K562 (cell line): ENCODE results near the gene ABLIM2. TPM values are rescaled to one million over a fixed set of nuclear protein-coding genes. Genes with fewer than 3 reads are reported as not detected.

Source experiments
- BCOR ChIP-seq: fragments of 450-650 bp; IDR thresholded peaks from 2 replicates; pipeline ENCODE4 v1.6.1; 2016
- C11orf30 ChIP-seq: fragments of 450-650 bp; IDR thresholded peaks from 2 replicates; pipeline ENCODE4 v1.6.1; 2016; ENCODE audit warnings: low read depth, mild to moderate bottlenecking
- FOXP1 ChIP-seq: sonication (generic); formaldehyde crosslinking; IDR thresholded peaks from 2 replicates; pipeline ENCODE4 v1.8.0; 2022; ENCODE audit warnings: mild to moderate bottlenecking, missing genetic modification reagents
- FUS ChIP-seq: fragments of 200-400 bp; formaldehyde crosslinking; optimal IDR thresholded peaks from 2 replicates; pipeline ENCODE3; 2017; ENCODE audit warnings: low read depth, low read length
- GTF2E2 ChIP-seq: fragments of 200-800 bp; sonication (Bioruptor generic); IDR thresholded peaks from 2 replicates; pipeline ENCODE4 v1.6.1; 2016; ENCODE audit warnings: missing genetic modification characterization, missing compliant biosample characterization
- HDGF ChIP-seq: fragments of 450-650 bp; IDR thresholded peaks from 2 replicates; pipeline ENCODE4 v1.6.1; 2016
- LARP7 ChIP-seq: fragments of 450-650 bp; IDR thresholded peaks from 2 replicates; pipeline ENCODE4 v1.6.1; 2016
- MAFG ChIP-seq: fragments of 450-650 bp; conservative IDR thresholded peaks from 2 replicates; pipeline ENCODE4 v1.6.1; 2016; ENCODE audit warnings: missing genetic modification characterization, missing compliant biosample characterization
- MAZ ChIP-seq, 2 experiments: fragments of 450-650 bp in 1 of 2; sonication (generic) in 1 of 2; formaldehyde crosslinking; IDR thresholded peaks in 1 of 2; conservative IDR thresholded peaks in 1 of 2; 2 replicates each; pipeline versions ENCODE4 v1.4.0 to v1.5.0; 2020; ENCODE audit warnings: mild to moderate bottlenecking in 1 of 2, missing genetic modification reagents in 1 of 2
- NKRF ChIP-seq: fragments of 450-650 bp; IDR thresholded peaks from 2 replicates; pipeline ENCODE4 v1.6.1; 2016; ENCODE audit warnings: borderline replicate concordance
- OTX1 ChIP-seq: fragments of 450-650 bp; formaldehyde crosslinking; IDR thresholded peaks from 2 replicates; pipeline ENCODE4 v1.4.0; 2022; ENCODE audit warnings: mild to moderate bottlenecking
- PRMT5 ChIP-seq: sonication (generic); formaldehyde crosslinking; IDR thresholded peaks from 2 replicates; pipeline ENCODE4 v1.5.0; 2020; ENCODE audit warnings: missing genetic modification reagents
- PYGO2 ChIP-seq: fragments of 450-650 bp; IDR thresholded peaks from 2 replicates; pipeline ENCODE4 v1.6.1; 2016; ENCODE audit warnings: mild to moderate bottlenecking, missing genetic modification characterization, moderate library complexity, missing compliant biosample characterization
- RBM39 ChIP-seq: fragments of 200-400 bp; formaldehyde crosslinking; optimal IDR thresholded peaks from 2 replicates; pipeline ENCODE3; 2018; ENCODE audit warnings: low read depth, low read length
- SAP30 ChIP-seq: fragments of 200-600 bp; sonication (generic); IDR thresholded peaks from 2 replicates; pipeline ENCODE4 v1.6.1; 2012; ENCODE audit warnings: borderline replicate concordance, low read depth, mild to moderate bottlenecking, moderate library complexity, low read length, control low read depth, inconsistent platforms; ENCODE audit not compliant: insufficient read depth, poor library complexity, severe bottlenecking
- SRSF3 ChIP-seq: fragments of 200-400 bp; formaldehyde crosslinking; IDR thresholded peaks from 2 replicates; pipeline ENCODE4 v1.6.1; 2016; ENCODE audit warnings: mild to moderate bottlenecking, low read length, moderate library complexity; ENCODE audit not compliant: insufficient read depth
- TAF7 ChIP-seq: fragments of 450-650 bp; IDR thresholded peaks from 2 replicates; pipeline ENCODE4 v1.6.1; 2016; ENCODE audit warnings: missing genetic modification characterization, missing compliant biosample characterization
- TAL1 ChIP-seq: fragments of 450-650 bp; IDR thresholded peaks from 2 replicates; pipeline ENCODE4 v1.6.1; 2016; ENCODE audit warnings: mild to moderate bottlenecking
- TCF3 ChIP-seq: sonication (generic); formaldehyde crosslinking; IDR thresholded peaks from 2 replicates; pipeline ENCODE4 v1.4.0; 2020; ENCODE audit warnings: mild to moderate bottlenecking, missing genetic modification reagents
- TSC22D4 ChIP-seq: fragments of 450-650 bp; IDR thresholded peaks from 2 replicates; pipeline ENCODE4 v1.6.1; 2016; ENCODE audit warnings: missing genetic modification characterization, missing biosample characterization, control low read depth
- ZBTB34 ChIP-seq: fragments of 250-450 bp; sonication (Bioruptor Pico); IDR thresholded peaks from 2 replicates; pipeline ENCODE4 v1.8.0; 2021; ENCODE audit warnings: mild to moderate bottlenecking, moderate library complexity
- ZNF263 ChIP-seq: sonication (generic); formaldehyde crosslinking; IDR thresholded peaks from 2 replicates; pipeline ENCODE4 v1.8.0; 2022; ENCODE audit warnings: mild to moderate bottlenecking, missing genetic modification reagents, borderline replicate concordance
- ZNF324 ChIP-seq: fragments of 250-450 bp; sonication (Bioruptor Pico); IDR thresholded peaks from 2 replicates; pipeline ENCODE4 v1.4.0; 2020; ENCODE audit warnings: mild to moderate bottlenecking
- ZNF589 ChIP-seq: fragments of 200-800 bp; sonication (Bioruptor generic); IDR thresholded peaks from 2 replicates; pipeline ENCODE4 v1.6.1; 2016; ENCODE audit warnings: low read depth, missing genetic modification characterization, missing compliant biosample characterization
- ZNF696 ChIP-seq: fragments of 250-450 bp; sonication (Bioruptor Pico); conservative IDR thresholded peaks from 2 replicates; pipeline ENCODE4 v1.4.0; 2020; ENCODE audit warnings: mild to moderate bottlenecking, moderate library complexity
- polyA plus RNA-seq, 8 experiments: library from polyadenylated mRNA; depleted of rRNA in 4 of 8; stranded (reverse) in 5 of 8; unstranded in 3 of 8; fragments of >200 nt; fragmentation: Nextera tagmentation in 2 of 8; fragmentation: Illumina TruSeq in 1 of 8; extraction: Ambion mirVana in 2 of 8; extraction: Trizol in 1 of 8; gene quantifications; 2 replicates each; pipeline versions ENCODE4 v1.2.1 to v1.2.3, GENCODE V29; 2011 to 2014; ENCODE audit warnings: inconsistent platforms in 1 of 8, missing spikeins in 1 of 8
- total RNA-seq, 7 experiments: library from RNA; depleted of rRNA in 6 of 7; stranded (reverse); fragments of >200 nt in 6 of 7; fragmentation: Illumina TruSeq in 2 of 7; extraction: Trizol in 2 of 7; gene quantifications; 2 replicates each; pipeline versions ENCODE4 v1.2.1 to v1.2.3, GENCODE V29; 2011 to 2021; ENCODE audit warnings: low replicate concordance in 1 of 7
- TF ChIP-seq, protein P1 (sequence below): fragments of 450-650 bp; formaldehyde crosslinking; conservative IDR thresholded peaks from 2 replicates; pipeline ENCODE4 v1.4.0; 2022; ENCODE audit warnings: mild to moderate bottlenecking, missing genetic modification characterization

ABLIM2 gene
- total and polyA plus RNA-seq, 9 of the 15 experiments (the other 6 are each of a cell fraction or from before 2014, with no cell fraction given), result not detected

DNA sequence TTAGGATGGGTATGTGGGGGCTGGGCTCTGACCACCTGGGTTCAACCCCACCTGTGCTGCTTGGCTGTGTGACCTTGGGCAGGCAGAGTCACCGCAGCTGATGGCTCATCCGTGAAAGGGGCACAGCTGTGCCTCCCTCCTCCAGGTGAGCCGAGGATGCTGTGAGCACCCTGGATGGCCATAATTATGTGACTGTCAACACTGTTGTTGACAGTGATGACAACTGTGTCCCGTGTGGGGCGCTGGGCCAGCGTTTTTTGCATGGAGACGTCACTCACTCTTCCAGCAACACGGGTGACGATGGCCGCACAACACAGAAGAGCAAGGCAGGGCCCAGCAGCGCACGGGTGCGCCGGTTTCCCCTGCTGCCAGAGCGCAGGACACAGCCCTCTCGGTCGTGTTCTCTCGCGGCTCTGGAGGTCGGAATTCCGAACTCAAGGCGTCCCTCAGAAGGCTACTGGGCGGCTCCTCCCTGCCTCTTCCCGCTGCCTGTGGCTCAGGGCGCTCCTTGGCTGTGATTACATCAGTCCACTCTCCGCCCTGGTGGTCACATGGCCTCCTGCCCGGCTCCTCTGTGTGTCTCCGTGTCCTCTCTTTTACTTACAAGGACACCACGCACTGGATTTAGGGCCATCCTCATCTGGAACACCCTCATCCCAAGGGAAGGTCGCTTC is 41.8 kb upstream of the ABLIM2 start (continued):
- no peak for TF ChIP-seq TSC22D4 (tag)
- TF ChIP-seq, protein P1, sequence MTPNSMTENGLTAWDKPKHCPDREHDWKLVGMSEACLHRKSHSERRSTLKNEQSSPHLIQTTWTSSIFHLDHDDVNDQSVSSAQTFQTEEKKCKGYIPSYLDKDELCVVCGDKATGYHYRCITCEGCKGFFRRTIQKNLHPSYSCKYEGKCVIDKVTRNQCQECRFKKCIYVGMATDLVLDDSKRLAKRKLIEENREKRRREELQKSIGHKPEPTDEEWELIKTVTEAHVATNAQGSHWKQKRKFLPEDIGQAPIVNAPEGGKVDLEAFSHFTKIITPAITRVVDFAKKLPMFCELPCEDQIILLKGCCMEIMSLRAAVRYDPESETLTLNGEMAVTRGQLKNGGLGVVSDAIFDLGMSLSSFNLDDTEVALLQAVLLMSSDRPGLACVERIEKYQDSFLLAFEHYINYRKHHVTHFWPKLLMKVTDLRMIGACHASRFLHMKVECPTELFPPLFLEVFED, result no peak
- TF ChIP-seq PYGO2 (tag), result no peak
- no peak for TF ChIP-seq MAFG (tag)
- TF ChIP-seq SRSF3, result no peak
- TF ChIP-seq SAP30, result no peak
- TF ChIP-seq BCOR, result no peak
- peak; percentile 83; the same call in 1 of the 2 replicates for TF ChIP-seq ZNF589
- TF ChIP-seq TAL1, result no peak
- TF ChIP-seq LARP7, result no peak
- TF ChIP-seq ZBTB34, result no peak
- no peak for TF ChIP-seq HDGF
- no peak for TF ChIP-seq ZNF324 (CRISPR knock-in tag)
- TF ChIP-seq OTX1, result no peak
- TF ChIP-seq GTF2E2 (tag), result 0 out of 2 replicates have a peak, but pooled peaks have one; percentile 21
- TF ChIP-seq NKRF, result no peak
- TF ChIP-seq FOXP1 (CRISPR knock-in tag), result 0 out of 2 replicates have a peak, but pooled peaks have one; percentile 44
- no peak for TF ChIP-seq PRMT5 (CRISPR knock-in tag)
- 0 out of 4 replicates have a peak, but pooled peaks of 1 of the 2 experiments have one; percentile 18 for TF ChIP-seq MAZ (CRISPR knock-in tag; conservative IDR thresholded peaks at IDR 0.05 in 1 of 2, IDR thresholded peaks at IDR 0.05 in 1 of 2)
- TF ChIP-seq ZNF696 (CRISPR knock-in tag), result no peak
- no peak for TF ChIP-seq C11orf30
- no peak for TF ChIP-seq RBM39
- TF ChIP-seq TCF3 (CRISPR knock-in tag), result no peak
- no peak for TF ChIP-seq TAF7 (tag)
- no peak for TF ChIP-seq FUS
- TF ChIP-seq ZNF263 (CRISPR knock-in tag), result peak; percentile 29; the same call in 1 of the 2 replicates
